Gastroesophageal sphincter (tissue), 3 donors: ENCODE data around the gene VPS39.

ENCODE experiments used
- EP300 ChIP-seq: sonication (generic); formaldehyde crosslinking; IDR thresholded peaks from one replicate; pipeline ENCODE4 v1.6.1; 2017; ENCODE audit warnings: antibody characterized with exemption, mild to moderate bottlenecking
- POLR2A ChIP-seq, 2 donors: fragments of 450-650 bp; IDR thresholded peaks; one replicate each; pipeline ENCODE4 v1.6.1; 2017; ENCODE audit warnings: antibody characterized with exemption in 2 of 2, mild to moderate bottlenecking in 2 of 2, moderate library complexity in 1 of 2
- TF ChIP-seq, protein P1 (sequence below), 4 experiments: fragments of 200-600 bp in 2 of 4; fragments of 450-650 bp in 2 of 4; sonication (generic) in 1 of 4; IDR thresholded peaks; one replicate each; pipeline ENCODE4 v1.5.1; 2017 to 2019; ENCODE audit warnings: antibody characterized with exemption in 4 of 4, mild to moderate bottlenecking in 2 of 4, moderate library complexity in 2 of 4

DNA sequence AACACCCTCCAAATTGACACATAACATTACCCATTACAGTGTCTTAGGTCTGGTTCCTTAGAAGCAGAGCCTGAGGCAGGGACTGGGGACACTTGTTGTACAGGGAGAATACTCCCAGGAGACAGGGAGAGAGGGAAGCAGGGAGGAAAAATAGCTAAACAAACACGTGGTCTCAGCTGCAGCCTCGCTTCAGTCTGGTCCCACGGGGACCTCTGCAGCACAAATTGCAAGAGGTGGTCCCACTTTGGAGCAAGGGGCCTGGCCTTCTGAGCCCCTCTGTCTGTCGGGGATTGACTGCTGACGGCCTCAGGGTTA is 88.7 kb downstream of the VPS39 start:
- TF ChIP-seq, protein P1, sequence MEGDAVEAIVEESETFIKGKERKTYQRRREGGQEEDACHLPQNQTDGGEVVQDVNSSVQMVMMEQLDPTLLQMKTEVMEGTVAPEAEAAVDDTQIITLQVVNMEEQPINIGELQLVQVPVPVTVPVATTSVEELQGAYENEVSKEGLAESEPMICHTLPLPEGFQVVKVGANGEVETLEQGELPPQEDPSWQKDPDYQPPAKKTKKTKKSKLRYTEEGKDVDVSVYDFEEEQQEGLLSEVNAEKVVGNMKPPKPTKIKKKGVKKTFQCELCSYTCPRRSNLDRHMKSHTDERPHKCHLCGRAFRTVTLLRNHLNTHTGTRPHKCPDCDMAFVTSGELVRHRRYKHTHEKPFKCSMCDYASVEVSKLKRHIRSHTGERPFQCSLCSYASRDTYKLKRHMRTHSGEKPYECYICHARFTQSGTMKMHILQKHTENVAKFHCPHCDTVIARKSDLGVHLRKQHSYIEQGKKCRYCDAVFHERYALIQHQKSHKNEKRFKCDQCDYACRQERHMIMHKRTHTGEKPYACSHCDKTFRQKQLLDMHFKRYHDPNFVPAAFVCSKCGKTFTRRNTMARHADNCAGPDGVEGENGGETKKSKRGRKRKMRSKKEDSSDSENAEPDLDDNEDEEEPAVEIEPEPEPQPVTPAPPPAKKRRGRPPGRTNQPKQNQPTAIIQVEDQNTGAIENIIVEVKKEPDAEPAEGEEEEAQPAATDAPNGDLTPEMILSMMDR (IDR thresholded peaks at IDR 0.05), result no peak
- TF ChIP-seq POLR2A (IDR thresholded peaks at IDR 0.05) (no peak), EP300 (no peak)
